Measurements from ENCODE around the gene CALB2.

Gene CALB2

DNA sequence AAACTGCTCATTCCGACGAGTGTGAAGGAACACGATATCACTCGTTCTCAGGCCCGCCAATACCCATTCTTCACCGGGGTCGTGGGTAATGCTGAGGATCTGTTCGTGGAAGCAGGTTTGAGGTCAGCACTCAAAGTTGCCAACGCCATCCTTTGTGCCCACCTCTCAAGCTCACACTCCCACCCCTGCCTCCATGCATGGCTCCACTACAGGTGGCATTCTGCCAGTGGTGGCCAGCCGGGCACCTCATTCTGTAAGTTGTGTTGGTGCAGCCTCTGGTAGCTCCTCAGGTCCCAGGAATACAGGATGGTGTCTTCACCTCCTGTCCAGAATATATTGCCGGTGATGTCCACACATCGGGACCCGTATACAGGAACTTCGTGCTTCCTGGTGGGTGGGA is 72.7 kb downstream of the CALB2 start:
- DNase-seq (ENCODE audit: insufficient read length) (no peak), FAIRE-seq (no peak)
- TF ChIP-seq TAF1 (IDR thresholded peaks at IDR 0.05; ENCODE audit: borderline replicate concordance, low read depth, low read length) (no peak), POLR2A (IDR thresholded peaks at IDR 0.05; ENCODE audit: low read depth, low read length) (no peak)

- FAIRE-seq = no peak
- no peak for DNase-seq (ENCODE audit: insufficient read length)
- TF ChIP-seq TAF1 (IDR thresholded peaks at IDR 0.05; ENCODE audit: borderline replicate concordance, low read depth, low read length) = no peak
- no peak for TF ChIP-seq POLR2A (IDR thresholded peaks at IDR 0.05; ENCODE audit: low read depth, low read length)
- no peak for TF ChIP-seq POLR2AphosphoS5 (IDR thresholded peaks at IDR 0.05; ENCODE audit: low read depth, low read length)
Measured at GRCh38 chr16:71431991-71432390, 73.5 kb downstream of the CALB2 start.

- DNase-seq (ENCODE audit: insufficient read length) (no peak), FAIRE-seq (no peak)
- no peak for TF ChIP-seq POLR2A (IDR thresholded peaks at IDR 0.05; ENCODE audit: low read depth, low read length)
- no peak for TF ChIP-seq POLR2AphosphoS5 (IDR thresholded peaks at IDR 0.05; ENCODE audit: low read depth, low read length)
- no peak for TF ChIP-seq TAF1 (IDR thresholded peaks at IDR 0.05; ENCODE audit: borderline replicate concordance, low read depth, low read length)
Measured at GRCh38 chr16:71432906-71433305, 74.4 kb downstream of the CALB2 start.

DNA sequence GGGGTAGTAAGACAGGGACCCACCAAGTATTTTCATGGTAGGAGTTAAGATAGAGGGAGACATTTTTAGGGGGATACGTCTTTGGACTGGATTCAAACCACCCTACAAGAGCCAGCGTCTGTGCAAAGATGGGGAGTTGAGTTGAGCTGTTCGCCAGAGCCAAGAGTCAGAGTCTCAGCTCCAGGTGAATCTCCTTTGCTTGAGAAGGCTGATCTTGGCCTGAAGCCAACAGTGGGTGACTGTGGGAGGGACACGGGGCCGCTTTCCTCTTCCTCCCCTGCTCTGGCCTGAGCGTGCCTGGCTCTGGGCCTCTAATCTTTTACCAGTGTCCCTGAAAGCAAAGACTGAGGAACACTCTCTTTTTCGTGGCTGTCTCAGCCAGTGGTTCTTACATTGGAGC is 78.0 kb downstream of the CALB2 start:
- TF ChIP-seq POLR2A (IDR thresholded peaks at IDR 0.05; ENCODE audit: low read depth, low read length) = no peak
- no peak for TF ChIP-seq TAF1 (IDR thresholded peaks at IDR 0.05; ENCODE audit: borderline replicate concordance, low read depth, low read length)
- TF ChIP-seq POLR2AphosphoS5 (IDR thresholded peaks at IDR 0.05; ENCODE audit: low read depth, low read length) = no peak
- FAIRE-seq (no peak), DNase-seq (ENCODE audit: insufficient read length) (no peak)

DNA sequence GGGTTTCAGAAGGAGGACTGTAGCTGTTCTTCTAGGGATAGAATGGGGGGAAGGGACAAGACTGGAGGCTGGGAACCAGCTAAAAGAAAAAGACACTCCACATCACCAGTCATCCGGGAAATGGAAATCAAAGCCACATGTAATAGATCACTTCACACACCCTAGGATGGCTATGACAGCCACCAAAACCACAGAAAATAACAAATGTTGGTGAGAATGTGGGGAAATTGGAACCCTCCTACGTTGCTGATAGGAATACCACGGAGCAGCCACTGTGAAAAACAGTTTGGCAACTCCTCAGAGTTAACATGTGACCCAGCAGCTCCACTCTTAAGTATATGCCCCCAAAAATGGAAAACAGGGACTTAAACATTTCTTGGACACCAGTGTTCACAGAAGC is 81.0 kb downstream of the CALB2 start:
- DNase-seq (ENCODE audit: insufficient read length) (no peak), FAIRE-seq (no peak)
- TF ChIP-seq POLR2AphosphoS5 (IDR thresholded peaks at IDR 0.05; ENCODE audit: low read depth, low read length) (no peak), TAF1 (IDR thresholded peaks at IDR 0.05; ENCODE audit: borderline replicate concordance, low read depth, low read length) (no peak), POLR2A (IDR thresholded peaks at IDR 0.05; ENCODE audit: low read depth, low read length) (no peak)

Measured in GM12892 (cell line).